ENCODE data around the gene PNLDC1.

- TF ChIP-seq CTCF (IDR thresholded peaks at IDR 0.05; ENCODE audit: insufficient read depth, low read depth, low read length) = no peak
- TF ChIP-seq EZH2 (IDR thresholded peaks at IDR 0.05; ENCODE audit: insufficient read depth, low read length) = no peak
These were observed 53.7 kb downstream of the PNLDC1 start for GRCh38 chr6:159853754-159854153.
